ENCODE data around the gene NR2F1-AS1.

GRCh38 chr5:93497096-93497495 is 83.9 kb downstream of the NR2F1-AS1 start:
- TF ChIP-seq CTCF (IDR thresholded peaks at IDR 0.05) (no peak), POLR2A (IDR thresholded peaks at IDR 0.05) (no peak)
